ENCODE results near the gene SH3RF1. TPM values are rescaled to one million over a fixed set of nuclear protein-coding genes. Genes with fewer than 3 reads are reported as not detected.

Gene SH3RF1
- total RNA-seq, 1 experiment from 2014 or later, result 4.4 TPM

GRCh38 chr4:169174247-169174646 lies 96.5 kb downstream of the SH3RF1 start:
- DNase-seq (ENCODE audit: extremely low read depth, low read depth), result no peak

- DNase-seq (ENCODE audit: extremely low read depth, low read depth), result no peak
Measured at GRCh38 chr4:169167957-169168858, 102.5 kb downstream of the SH3RF1 start.

- DNase-seq (ENCODE audit: extremely low read depth, low read depth), result no peak
Measured at GRCh38 chr4:169164669-169165415, 105.9 kb downstream of the SH3RF1 start.

- DNase-seq (ENCODE audit: extremely low read depth, low read depth), result no peak
Measured at GRCh38 chr4:169163947-169164668, 106.6 kb downstream of the SH3RF1 start.

- DNase-seq (ENCODE audit: extremely low read depth, low read depth), result no peak
Measured at GRCh38 chr4:169163495-169163894, 107.3 kb downstream of the SH3RF1 start.

- DNase-seq (ENCODE audit: extremely low read depth, low read depth), result no peak
Measured at GRCh38 chr4:169160825-169161224, 109.9 kb downstream of the SH3RF1 start.

GRCh38 chr4:169159624-169160171 lies 111.1 kb downstream of the SH3RF1 start:
- DNase-seq (ENCODE audit: extremely low read depth, low read depth), result no peak

- no peak for DNase-seq (ENCODE audit: extremely low read depth, low read depth)
Measured at GRCh38 chr4:169158861-169159260, 111.9 kb downstream of the SH3RF1 start.

- no peak for DNase-seq (ENCODE audit: extremely low read depth, low read depth)
Measured at GRCh38 chr4:169158046-169158445, 112.7 kb downstream of the SH3RF1 start.

GRCh38 chr4:169156392-169156791 lies 114.4 kb downstream of the SH3RF1 start:
- DNase-seq (ENCODE audit: extremely low read depth, low read depth), result no peak

- no peak for DNase-seq (ENCODE audit: extremely low read depth, low read depth)
Measured at GRCh38 chr4:169154121-169154520, 116.6 kb downstream of the SH3RF1 start.

GRCh38 chr4:169153481-169154087 lies 117.2 kb downstream of the SH3RF1 start:
- DNase-seq (ENCODE audit: extremely low read depth, low read depth), result no peak

- no peak for DNase-seq (ENCODE audit: extremely low read depth, low read depth)
Measured at GRCh38 chr4:169152899-169153298, 117.9 kb downstream of the SH3RF1 start.

GRCh38 chr4:169152098-169152497 lies 118.7 kb downstream of the SH3RF1 start:
- no peak for DNase-seq (ENCODE audit: extremely low read depth, low read depth)

- DNase-seq (ENCODE audit: extremely low read depth, low read depth), result no peak
Measured at GRCh38 chr4:169151671-169152070, 119.1 kb downstream of the SH3RF1 start.

GRCh38 chr4:169150806-169151205 lies 120.0 kb downstream of the SH3RF1 start:
- no peak for DNase-seq (ENCODE audit: extremely low read depth, low read depth)

- DNase-seq (ENCODE audit: extremely low read depth, low read depth), result no peak
Measured at GRCh38 chr4:169148885-169149284, 121.9 kb downstream of the SH3RF1 start.

- no peak for DNase-seq (ENCODE audit: extremely low read depth, low read depth)
Measured at GRCh38 chr4:169147191-169147590, 123.6 kb downstream of the SH3RF1 start.

GRCh38 chr4:169144061-169144600 lies 126.6 kb downstream of the SH3RF1 start:
- no peak for DNase-seq (ENCODE audit: extremely low read depth, low read depth)

GRCh38 chr4:169143335-169143734 lies 127.4 kb downstream of the SH3RF1 start:
- DNase-seq (ENCODE audit: extremely low read depth, low read depth), result no peak
